NCI-H2081 (cell line): ENCODE data around the gene ATP5F1B.

ENCODE experiments used
- DNase-seq, 2 experiments: peaks; one replicate each; lab custom pipeline; 2025; lab: John Stamatoyannopoulos, UW

ATP5F1B gene

GRCh38 chr12:56616925-56617324 lies 28.9 kb downstream of the ATP5F1B start:
- DNase-seq: no peak

- no peak for DNase-seq
Observed at GRCh38 chr12:56616244-56616643, 29.5 kb downstream of the ATP5F1B start.

GRCh38 chr12:56614627-56615026 lies 31.2 kb downstream of the ATP5F1B start:
- no peak for DNase-seq

GRCh38 chr12:56604355-56604754 lies 41.4 kb downstream of the ATP5F1B start:
- no peak for DNase-seq

- no peak for DNase-seq
Observed at GRCh38 chr12:56602239-56602638, 43.5 kb downstream of the ATP5F1B start.

GRCh38 chr12:56601503-56601902 lies 44.3 kb downstream of the ATP5F1B start:
- DNase-seq: no peak

- no peak for DNase-seq
Observed at GRCh38 chr12:56600753-56601152, 45.0 kb downstream of the ATP5F1B start.

GRCh38 chr12:56599797-56600196 lies 46.0 kb downstream of the ATP5F1B start:
- DNase-seq: no peak

GRCh38 chr12:56599041-56599440 lies 46.7 kb downstream of the ATP5F1B start:
- no peak for DNase-seq

- DNase-seq: no peak
Observed at GRCh38 chr12:56596815-56597214, 49.0 kb downstream of the ATP5F1B start.

- DNase-seq: peak; percentile 56
Observed at GRCh38 chr12:56593909-56594621, 51.7 kb downstream of the ATP5F1B start.

GRCh38 chr12:56591961-56592360 lies 53.8 kb downstream of the ATP5F1B start:
- DNase-seq: no peak

GRCh38 chr12:56591126-56591525 lies 54.7 kb downstream of the ATP5F1B start:
- DNase-seq: peak; percentile 27 to 68

- DNase-seq: peak in 1 of 2 experiments; percentile 23
Observed at GRCh38 chr12:56590237-56590830, 55.5 kb downstream of the ATP5F1B start.

- no peak for DNase-seq
Observed at GRCh38 chr12:56589783-56590182, 56.0 kb downstream of the ATP5F1B start.
